ENCODE measurements around the gene SORCS2.

The SORCS2 gene

GRCh38 chr4:7519638-7520376 lies 327.5 kb downstream of the SORCS2 start:
- DNase-seq = no peak

- no peak for DNase-seq
Observed at GRCh38 chr4:7521666-7522065, 329.3 kb downstream of the SORCS2 start.

GRCh38 chr4:7522452-7523220 lies 330.3 kb downstream of the SORCS2 start:
- no peak for DNase-seq

- no peak for DNase-seq
Observed at GRCh38 chr4:7523526-7523925, 331.2 kb downstream of the SORCS2 start.

GRCh38 chr4:7524064-7524682 lies 331.8 kb downstream of the SORCS2 start:
- DNase-seq = no peak

- no peak for DNase-seq
Observed at GRCh38 chr4:7524843-7525242, 332.5 kb downstream of the SORCS2 start.

GRCh38 chr4:7526491-7526890 lies 334.2 kb downstream of the SORCS2 start:
- no peak for DNase-seq

GRCh38 chr4:7526929-7527535 lies 334.7 kb downstream of the SORCS2 start:
- DNase-seq = no peak

GRCh38 chr4:7529368-7530080 lies 337.2 kb downstream of the SORCS2 start:
- DNase-seq = no peak

- DNase-seq = no peak
Observed at GRCh38 chr4:7530082-7530481, 337.7 kb downstream of the SORCS2 start.

GRCh38 chr4:7530932-7531639 lies 338.7 kb downstream of the SORCS2 start:
- no peak for DNase-seq

GRCh38 chr4:7531640-7531994 lies 339.3 kb downstream of the SORCS2 start:
- DNase-seq = no peak

- no peak for DNase-seq
Observed at GRCh38 chr4:7532043-7532442, 339.7 kb downstream of the SORCS2 start.

GRCh38 chr4:7533267-7533666 lies 340.9 kb downstream of the SORCS2 start:
- DNase-seq = no peak

- DNase-seq = no peak
Observed at GRCh38 chr4:7535094-7535493, 342.8 kb downstream of the SORCS2 start.

- DNase-seq = no peak
Observed at GRCh38 chr4:7535619-7536018, 343.3 kb downstream of the SORCS2 start.

GRCh38 chr4:7536876-7537275 lies 344.5 kb downstream of the SORCS2 start:
- DNase-seq = no peak

GRCh38 chr4:7537853-7538400 lies 345.6 kb downstream of the SORCS2 start:
- DNase-seq = no peak

- no peak for DNase-seq
Observed at GRCh38 chr4:7538518-7538917, 346.2 kb downstream of the SORCS2 start.

GRCh38 chr4:7539186-7539585 lies 346.8 kb downstream of the SORCS2 start:
- no peak for DNase-seq

GRCh38 chr4:7539659-7540058 lies 347.3 kb downstream of the SORCS2 start:
- DNase-seq = peak; percentile 60

GRCh38 chr4:7540206-7540605 lies 347.9 kb downstream of the SORCS2 start:
- DNase-seq = no peak

Data from DMS53 (cell line).